HG03439 (cell line): ENCODE measurements around the gene RORC.
"Not testable (repeated sequence)": the region's sequence is repeated elsewhere in the genome, so short reads cannot be mapped to it uniquely, and the experiment has no call there.

ENCODE experiments used
- ATAC-seq: cut with Tn5 transposase; IDR thresholded peaks from one replicate; pipeline ENCODE4 v1.9.1; 2021; ENCODE audit warnings: mild to moderate bottlenecking, moderate library complexity; ENCODE audit not compliant: unreplicated experiment

RORC gene

DNA sequence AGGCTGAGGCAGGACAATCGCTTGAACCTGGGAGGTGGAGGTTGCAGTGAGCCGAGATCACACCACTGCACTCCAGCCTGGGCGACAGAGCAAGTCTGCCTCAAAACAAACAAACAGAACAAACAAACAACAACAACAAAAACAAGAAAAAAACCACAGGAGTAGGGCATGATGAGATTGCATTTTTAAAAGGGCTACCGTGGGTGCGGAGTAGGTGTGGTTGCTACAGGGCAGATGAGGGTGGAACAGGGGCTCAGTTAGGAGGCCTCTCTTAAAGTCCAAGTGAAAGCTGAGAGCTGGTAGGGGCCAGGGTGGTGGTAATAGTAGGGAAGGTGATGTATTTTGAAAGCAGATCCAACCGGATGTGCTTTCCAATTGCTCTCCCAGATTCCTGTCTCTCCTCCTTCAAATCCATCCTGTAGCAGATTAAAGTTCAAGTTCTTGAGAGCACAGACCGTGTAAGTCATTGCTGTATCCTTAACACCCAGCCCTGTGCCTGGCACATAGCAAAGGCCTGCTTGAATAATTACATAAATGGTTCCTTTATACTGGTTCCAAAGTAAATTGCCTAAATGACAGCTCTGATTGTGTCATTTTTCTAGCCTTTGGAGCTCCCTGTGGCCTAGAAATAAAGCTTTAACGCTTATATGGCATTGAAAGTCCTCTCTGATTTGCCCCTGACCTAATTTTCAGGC lies 22.2 kb downstream of the RORC start:
- ATAC-seq, result no peak

DNA sequence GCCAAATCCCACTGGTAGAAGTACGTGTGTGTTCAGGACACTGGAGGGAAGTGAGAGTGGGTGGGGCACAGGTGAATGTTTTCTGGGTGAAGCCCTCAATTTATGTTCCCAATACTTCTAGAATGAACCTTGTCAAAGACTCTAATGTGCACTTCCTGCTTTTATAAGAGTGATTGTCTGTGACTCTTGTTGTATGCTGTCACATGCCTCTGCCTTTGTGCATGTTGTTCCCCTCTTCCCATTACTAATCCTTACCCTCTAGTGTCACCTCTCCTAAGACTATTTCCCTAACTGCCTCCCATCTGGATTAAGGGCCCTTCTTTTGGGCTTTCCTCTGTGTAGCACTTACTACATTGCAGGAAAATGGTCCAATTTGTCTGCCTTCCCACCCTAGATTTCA lies 23.8 kb downstream of the RORC start:
- no peak for ATAC-seq

DNA sequence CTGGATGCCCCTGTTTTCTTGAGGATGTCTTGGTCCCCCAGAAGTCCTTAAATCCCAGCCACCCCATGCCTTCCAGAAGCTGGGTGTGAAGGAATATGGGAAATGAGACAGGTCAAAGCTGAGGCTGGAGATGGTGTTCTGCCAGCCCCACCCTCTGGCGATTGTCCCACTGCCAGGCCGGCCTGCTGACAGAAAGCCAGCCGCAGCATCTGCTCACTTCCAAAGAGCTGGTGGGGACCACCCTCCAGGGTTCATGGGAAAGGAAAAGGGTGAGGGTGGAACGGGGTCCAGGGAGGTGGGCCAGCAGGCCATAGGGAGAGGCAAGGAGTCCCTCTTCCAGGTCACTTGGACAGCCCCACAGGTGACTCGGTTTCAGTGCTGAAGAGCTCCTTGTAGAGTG lies 24.5 kb downstream of the RORC start:
- no peak for ATAC-seq

DNA sequence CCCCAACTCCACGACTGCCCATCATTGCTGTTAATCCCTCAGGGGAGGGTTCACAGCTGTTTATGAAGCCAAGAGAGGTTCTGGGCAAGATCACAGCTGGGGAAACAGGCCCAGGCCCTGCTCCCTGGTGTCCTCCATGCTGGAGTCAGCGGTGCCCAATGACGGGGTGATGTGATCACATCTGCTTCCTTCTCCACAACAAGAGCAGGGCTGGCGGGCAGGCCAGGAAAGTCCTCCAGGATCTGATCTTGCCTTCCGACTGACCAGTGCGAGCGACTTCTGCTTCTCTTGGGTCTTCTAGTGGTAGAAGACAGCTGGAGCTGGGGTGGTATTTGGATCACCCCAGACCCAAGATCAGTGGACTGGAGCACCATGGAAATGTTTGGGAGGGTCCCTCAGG lies 25.4 kb downstream of the RORC start:
- ATAC-seq, result no peak

DNA sequence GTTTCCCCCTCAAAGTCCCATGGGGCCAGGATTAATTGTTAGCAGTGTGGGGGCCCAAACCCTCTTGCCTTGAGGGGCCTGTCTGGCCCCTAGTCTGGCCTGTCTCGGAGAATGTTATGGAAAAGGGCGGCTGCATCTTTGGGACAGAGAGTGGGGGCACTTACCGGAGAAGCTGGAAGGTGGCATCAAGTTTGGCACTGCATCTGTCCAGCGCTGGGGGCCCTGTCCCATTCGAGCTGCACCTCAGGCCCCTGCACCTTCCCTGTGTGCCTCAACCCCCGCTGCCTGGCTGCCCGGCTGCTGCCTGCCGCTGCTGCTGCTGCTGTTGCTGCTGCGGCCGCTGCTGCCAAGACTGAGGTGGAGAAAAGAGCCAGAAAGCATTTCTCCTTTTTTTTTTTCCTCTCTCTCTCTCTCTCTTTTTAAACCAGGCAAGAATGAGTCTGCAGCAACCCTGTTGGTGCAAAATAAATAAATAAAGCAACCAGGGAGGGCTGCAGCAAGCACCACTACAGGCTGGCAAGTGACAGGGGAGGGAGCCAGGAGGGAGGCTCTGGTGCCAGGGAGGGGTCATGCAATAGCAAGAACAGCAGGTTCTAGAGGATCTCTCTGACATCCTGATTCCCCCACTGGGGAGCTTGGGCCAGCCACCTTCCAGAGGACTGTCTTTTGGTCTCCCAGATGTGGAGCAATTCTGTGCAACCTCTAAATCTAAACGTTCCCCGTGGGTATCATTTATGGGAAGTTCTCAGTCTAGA lies 26.4 kb downstream of the RORC start, which contains the start of gene LINGO4:
Gene LINGO4 (minus strand): TSS at position 354 of the 755 bp plus-strand sequence. CDS start 2,715 bp downstream, outside the sequence.
- ATAC-seq, result no peak

DNA sequence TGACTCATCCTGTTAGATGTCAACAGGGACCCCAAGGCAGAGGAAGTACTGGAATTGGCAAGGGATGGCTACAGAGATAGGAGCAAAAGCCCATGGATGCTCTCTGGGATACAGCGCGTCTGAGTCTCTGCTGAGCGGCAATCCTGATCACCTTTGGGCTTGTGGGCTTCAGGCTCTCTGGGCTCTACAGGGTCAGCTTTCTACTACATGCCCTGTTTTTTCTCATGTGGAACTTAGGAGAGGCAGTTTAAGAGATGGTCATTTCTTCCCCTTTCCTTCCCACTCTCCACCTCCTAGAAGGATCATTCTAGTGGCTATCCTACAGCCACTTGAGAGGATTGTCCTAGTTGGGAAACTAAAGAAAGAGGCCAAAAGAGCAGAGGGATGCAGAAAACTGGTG lies 27.7 kb downstream of the RORC start:
- no peak for ATAC-seq

DNA sequence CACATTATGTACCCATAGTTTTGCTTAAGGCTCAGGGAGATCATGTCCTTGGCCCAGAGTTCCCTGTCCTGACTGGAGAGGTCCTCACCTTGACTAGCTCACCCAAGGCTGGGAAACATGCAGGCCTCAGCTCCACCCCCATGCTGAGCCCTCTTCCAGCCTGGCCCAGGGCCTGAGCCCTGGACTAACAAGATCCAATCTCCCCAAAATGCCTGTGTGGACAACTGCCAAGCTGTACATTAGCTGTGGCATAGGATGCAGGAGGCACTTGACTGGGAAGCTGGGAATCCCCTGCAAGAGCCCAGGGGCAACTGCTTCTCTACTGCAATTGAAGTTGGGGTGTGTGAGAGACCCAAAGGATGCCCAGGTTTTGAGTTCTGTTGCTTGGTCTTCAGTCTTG lies 28.4 kb downstream of the RORC start:
- ATAC-seq, result no peak

DNA sequence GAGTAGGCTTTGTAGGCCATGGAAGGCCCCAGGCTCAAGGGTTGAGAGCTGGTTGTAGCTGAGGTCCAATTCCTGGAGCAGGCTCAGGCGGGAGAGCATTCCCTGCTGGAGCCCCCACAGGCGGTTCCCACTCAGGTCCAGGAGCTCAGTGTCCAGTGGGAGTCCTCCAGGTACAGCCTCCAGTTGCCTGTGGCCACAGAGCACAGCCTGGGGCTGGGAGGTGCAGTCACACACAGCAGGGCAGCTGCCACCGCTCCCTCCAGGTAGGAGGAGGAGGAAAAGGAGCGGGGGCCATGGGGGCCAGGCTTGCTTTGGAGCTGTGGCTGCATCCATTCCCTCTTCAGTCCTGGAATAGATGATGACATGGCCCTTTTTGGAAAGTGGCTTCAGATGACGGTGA lies 29.2 kb downstream of the RORC start:
- no peak for ATAC-seq

DNA sequence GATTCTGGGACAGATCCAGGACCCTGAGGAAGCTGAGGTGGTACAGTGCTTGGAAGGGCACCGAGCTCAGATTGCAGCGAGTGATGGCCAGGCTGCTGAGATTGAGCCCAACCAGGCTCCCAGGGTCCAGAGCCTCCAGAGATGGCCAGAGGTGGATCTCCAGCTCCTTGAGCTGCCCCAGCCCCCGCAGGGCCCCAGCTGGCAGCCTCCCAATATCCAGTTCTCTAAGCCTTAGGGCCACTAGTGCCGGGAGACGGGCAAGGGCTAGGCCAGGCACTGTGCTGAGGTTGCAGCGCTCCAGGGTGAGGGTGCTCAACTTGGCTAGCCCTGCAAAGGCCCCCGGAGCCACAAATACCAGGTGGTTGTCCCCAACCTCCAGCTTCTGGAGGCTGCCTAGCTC lies 29.8 kb downstream of the RORC start:
- no peak for ATAC-seq

DNA sequence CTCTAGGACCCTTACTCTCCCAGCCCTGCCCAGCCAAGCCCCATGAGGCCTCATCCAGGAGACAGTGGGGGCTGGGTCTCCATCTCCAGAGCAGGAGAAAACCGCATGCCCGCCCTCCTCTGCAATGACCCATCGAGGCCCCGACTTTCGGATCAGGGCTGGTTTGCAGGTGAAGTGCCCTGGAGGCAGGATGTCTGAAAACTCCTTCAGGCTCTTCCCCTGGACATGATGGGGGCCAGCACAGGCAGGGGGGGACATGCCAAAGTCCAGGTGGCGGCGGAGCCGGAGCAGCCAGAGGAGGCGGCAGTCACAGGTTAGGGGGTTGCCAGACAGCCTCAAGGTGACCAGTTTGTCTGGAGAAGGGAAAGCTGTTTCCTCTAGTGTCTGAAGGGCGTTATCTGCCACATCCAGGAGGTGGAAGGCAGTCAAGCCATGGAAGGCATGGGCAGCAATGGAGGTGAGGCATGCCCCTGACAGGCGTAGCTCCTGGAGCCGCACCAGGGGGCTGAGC lies 30.2 kb downstream of the RORC start:
- ATAC-seq, result no peak

DNA sequence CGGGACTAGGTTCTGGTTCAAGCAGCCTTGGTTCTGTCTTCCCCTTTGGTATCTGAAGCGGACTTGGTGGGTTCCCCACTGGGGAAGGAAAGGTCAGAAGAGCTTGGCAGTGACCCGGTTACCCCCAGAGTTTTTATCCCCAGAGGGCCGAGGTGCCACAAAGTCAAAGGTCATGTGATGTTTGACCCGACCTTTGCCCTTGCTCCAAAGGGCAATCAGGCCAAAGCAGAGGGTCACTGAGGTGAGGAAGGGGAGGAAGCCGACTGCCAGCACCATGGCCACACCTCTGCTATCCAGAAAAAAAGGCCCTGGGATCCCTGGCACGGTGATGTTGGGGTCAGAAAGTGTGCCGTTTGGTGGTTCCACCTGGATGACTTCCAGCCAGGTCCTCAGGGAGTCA lies 30.8 kb downstream of the RORC start:
- no peak for ATAC-seq

DNA sequence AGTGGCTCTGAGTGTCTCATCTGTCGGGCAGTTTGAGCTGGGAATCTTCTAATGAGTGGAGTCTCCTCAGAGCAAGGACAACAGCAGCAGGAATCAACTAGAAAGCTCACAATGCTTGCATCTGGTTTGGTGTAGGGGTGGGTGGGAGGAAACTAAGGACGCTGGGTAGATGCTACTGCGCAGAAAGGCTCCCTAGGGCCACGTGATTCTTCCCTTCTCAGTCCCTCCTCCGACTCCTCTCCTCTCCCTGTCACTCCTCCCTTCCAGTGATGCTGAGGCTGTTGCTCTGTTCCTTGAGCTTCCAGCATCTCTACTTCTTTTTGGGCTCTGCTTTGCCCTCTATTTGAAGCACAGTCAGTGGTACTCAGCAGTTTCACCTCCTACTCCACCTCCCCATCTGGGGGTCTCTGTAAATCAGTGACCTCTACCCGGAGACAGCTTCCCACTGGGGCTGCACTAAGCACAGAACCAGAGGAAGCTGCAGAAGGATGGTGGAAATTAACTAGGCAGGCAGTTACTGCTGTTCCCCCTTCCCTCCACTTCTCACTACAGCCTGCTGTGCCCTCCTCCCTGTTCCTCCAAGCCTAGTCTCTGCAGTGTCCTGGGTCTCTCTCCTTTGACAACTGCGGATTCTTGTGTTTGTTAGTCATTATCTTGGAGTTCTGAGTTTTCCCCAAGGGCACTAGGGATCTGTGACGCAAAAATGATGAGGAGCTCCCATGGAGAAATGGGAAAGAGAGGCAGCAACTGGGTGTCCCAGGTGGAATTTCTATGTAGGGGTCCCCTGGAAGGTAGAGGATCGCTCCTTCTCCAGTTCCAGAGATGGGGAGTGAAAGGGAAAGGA lies 32.2 kb downstream of the RORC start:
- no peak for ATAC-seq

DNA sequence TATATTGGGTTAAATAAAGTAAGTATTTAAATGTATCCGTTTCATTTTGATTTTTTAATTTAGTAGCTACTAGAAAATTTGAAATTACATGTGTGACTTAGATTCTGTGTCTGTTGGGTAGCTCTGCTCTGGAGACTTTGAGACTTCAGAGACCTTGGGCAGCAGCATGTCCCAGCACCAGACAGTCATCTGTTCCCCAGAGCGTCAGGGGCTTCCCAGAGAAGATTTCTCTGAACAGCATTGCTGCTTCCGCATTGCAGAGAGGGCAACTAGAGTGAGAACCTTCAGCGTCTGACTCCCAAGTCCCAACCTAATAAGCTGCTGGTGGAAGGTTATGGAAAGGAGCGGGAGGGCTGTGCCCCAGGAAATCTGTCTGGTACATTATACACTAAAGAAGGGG lies 33.0 kb downstream of the RORC start:
- no peak for ATAC-seq

DNA sequence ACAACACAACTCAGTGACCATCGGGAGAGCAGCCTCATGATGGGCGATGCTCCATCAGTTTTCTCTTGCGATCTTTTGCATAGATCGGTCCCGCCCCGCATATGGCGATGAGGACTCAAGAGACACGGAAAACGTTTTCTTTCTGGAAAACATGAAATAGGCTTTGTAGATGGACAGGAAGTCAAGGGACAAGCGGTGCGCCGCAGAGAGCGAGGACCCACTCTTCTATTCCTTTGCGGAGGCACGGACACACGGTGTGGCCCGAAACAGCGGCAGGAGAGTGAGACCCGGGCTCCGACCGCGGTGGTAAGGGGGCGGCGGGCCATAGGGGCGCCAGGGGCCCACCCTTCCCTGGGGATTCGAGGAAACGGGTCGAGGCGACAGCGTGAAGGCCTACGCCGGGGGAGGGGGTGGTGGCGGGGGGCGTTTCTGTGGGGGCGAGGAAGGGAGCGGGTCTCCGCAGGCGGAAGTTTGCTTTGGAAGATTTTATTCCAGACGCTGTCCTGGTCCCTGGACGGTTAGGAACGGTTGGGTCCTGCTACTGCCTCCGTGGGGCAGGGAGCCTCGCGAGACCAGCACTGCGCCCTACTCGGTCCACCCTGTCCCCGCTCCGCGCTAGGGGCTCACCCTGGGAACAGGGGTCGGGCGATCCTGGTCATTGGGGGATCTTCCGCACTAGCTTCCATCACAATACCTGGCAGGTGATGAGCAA lies 40.5 kb downstream of the RORC start:
- no peak for ATAC-seq

DNA sequence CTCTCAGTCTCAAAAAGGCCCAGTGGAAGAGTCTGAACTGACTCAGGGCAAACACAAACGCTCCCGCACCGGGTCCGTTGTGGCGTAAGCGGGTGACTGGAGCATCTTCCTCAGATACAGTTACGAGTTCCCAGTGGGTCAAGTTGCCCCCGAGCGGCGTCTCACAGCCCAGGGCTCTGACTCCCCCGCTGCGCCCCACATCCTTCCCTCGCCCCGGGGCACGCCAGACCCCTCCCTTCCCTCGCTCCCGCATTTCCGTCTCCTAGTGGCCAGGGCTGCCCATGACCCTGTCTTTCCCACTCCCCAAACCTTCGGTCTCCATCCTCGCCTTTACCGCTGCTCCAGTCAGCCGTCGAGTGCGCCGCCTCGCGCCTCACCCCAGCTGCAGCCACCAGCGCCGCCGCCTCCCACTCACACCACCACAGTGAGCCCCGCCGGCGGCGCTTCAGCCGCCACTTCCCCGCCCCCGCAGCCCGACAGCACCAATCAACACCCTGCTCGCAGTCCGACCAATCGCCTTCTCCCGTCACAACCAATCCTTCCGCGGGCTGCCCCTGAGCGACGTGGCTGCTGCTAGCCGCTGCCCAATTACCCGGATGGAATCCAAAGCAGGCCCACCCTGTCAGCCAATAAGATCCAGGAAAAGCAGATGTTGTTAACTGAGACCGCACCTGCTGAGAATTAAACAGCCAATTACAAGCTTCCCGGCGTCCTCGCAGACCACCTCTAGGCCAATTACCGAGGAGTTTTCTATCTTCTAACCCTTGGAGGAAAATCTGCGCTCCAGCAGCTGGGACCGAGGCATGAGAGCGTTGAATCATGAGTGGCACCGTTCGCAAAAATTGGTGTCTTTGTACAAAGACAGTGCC lies 41.3 kb downstream of the RORC start, which contains the start of gene TDRKH:
Gene TDRKH (minus strand): TSS at position 430 of the 869 bp plus-strand sequence. CDS start 7,478 bp downstream, outside the sequence.
- ATAC-seq, result peak; percentile 97

DNA sequence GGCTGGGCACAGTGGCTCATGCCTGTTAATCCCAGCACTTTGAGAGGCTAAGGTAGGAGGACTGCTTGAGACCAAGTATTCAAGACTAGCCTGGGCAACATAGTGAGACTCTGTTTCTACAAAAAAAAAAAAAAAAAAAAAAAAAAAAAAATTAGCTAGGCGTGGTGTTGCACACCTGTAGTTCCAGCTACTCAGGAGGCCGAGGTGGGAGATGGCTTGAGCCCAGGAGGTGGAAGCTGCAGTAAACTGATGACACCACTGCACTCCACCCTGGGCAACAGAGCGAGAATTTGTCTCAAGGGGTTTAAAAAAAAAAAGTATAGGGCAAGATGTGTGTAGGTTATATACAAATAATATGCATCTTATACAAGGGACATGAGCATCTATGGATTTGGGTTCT lies 43.9 kb downstream of the RORC start:
- no peak for ATAC-seq

DNA sequence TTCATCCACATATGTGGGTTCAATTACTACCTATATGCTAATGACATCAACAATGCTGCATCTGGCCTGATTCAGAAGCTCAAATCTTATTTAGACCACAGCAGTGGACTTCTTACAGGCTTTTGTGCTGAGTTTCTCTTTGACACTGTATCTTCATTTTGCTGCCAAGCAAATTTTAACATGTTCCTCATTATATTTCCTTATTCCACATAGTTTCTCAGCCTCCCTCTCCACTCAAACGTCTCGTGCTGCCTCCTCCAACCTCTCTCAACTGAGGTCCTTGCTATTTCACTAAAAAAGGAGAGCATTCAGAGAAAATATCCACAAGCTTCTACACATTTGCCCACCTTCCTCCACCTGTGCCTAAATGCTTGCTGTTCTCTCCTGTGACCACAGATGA lies 47.8 kb downstream of the RORC start:
- ATAC-seq, result no peak

DNA sequence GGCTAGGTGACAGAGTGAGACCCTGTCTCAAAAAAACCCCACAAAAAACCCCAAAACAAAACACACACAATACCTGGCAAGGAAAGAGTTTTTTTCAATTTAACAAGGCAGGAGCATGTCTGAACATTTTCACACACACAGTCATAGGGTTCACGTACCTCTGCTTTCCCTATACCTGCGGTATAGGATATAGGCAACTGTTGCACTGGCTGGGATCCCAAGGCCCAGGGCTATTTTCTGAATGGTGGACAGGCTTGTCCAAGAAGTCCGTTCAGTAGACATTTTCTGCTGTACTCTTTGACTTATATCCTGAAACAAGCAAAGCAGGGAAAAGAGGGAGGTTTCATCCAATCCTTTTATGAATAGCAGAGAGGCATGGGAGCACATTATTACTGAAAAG lies 48.9 kb downstream of the RORC start:
- ATAC-seq, result no peak

DNA sequence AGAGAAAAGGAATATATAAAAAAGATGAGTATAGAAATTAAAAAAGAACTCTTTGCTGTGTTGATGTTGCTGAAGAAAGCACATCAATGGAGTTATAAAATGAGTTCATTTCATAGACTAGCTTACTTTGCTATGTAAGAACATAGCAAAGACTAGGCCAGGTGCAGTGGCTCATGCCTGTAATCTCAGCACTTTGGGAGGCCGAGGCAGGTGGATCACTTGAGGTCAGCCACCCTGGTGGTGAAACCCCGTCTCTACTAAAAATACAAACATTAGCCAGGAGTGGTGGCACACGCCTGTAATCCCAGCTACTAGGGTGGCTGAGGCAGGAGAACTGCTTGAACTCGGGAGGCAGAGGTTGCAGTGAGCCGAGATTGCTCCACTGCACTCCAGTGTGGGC lies 49.6 kb downstream of the RORC start:
- ATAC-seq, result not testable (repeated sequence)

DNA sequence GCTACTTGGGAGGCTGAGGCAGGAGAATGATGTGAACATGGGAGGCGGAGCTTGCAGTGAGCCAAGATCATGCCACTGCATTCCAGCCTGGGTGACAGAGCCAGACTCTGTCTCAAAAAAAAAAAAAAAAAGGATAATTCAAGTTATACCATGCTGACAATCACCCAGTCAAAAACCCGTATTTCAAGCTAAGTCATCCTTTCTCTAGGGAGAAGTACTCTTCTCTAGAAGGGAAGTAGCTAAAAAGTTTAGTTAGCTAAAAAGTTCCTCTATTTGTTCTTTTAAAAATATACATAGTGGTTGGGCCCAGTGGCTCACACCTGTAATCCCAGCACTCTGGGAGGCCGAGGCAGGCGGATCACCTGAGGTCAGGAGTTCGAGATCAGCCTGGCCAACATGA lies 50.9 kb downstream of the RORC start:
- ATAC-seq, result not testable (repeated sequence)
